Urothelium cell line (cell line): Measurements from ENCODE around the gene ACER1.
"Not testable (repeated sequence)": the region's sequence is repeated elsewhere in the genome, so short reads cannot be mapped to it uniquely, and the experiment has no call there.

Source experiments
- DNase-seq: peaks from one replicate; pipeline ENCODE4 v3.0.0; 2011; ENCODE audit warnings: low spot score, mixed read lengths
- FAIRE-seq: peaks from 2 replicates; lab custom pipeline; 2011; peaks lifted over from hg19 to GRCh38; lab: Jason Lieb, UNC

Gene ACER1

DNA sequence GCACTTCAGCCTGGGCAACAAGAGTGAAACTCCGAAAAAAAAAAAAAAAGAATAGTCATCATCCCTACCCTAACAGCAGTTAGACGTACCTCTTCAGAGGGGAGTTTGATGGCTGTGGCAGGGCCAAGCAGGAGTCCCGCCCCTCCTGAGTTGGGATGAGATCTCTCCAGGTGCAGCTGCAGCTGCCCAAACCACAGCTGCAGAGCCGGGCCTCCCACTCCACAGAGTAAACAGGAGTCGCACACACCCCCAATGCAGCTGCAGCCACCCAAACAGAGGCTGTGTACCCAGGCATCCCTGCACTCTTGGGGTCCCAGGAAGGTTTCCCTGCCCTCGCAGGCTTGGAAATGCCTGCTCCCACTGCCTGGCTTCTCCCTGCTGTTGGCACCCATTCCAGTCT lies 36.2 kb downstream of the ACER1 start:
- FAIRE-seq, result no peak
- DNase-seq, result no peak

GRCh38 chr19:6292006-6292405 lies 41.4 kb downstream of the ACER1 start:
- FAIRE-seq, result no peak
- no peak for DNase-seq

GRCh38 chr19:6288737-6289136 lies 44.7 kb downstream of the ACER1 start:
- no peak for FAIRE-seq
- no peak for DNase-seq

- DNase-seq (no peak), FAIRE-seq (peak; percentile 9)
Measured at GRCh38 chr19:6287269-6287885, 46.0 kb downstream of the ACER1 start.

DNA sequence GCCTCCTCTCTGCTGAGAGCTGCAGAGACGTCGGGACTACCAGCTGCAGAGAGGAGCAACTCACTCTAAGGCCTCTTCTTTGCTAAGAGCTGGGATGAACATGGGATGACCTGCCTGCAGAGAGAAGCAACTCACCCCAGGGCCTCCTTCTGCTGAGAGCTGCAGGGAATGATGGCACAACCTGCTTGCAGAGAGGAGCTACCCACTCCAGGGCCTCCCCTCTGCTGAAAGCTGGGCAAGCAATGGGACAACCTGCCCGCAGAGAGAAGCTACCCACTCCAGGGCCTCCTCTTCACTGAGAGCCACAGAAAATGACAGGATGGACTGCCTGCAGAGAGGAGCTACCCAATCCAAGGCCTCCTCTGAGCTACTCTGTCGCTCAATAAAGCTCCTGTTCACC lies 46.7 kb downstream of the ACER1 start:
- no peak for DNase-seq
- no peak for FAIRE-seq

DNA sequence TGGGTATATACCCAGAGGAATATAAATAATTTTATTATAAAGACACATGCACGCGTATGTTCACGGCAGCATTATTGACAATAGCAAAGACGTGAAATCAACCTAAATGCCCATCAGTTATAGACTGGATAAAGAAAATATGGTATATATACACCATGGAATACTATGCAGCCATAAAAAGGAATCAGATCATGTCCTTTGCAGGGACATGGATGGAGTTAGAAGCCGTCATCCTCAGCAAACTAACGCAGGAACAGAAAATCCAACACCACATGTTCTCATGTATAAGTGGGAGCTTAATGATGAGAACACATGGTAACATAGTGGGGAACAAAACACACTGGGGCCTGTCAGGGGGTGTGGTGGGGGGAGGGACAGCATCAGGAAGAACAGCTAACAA lies 51.0 kb downstream of the ACER1 start:
- not testable (repeated sequence) for FAIRE-seq, DNase-seq

DNA sequence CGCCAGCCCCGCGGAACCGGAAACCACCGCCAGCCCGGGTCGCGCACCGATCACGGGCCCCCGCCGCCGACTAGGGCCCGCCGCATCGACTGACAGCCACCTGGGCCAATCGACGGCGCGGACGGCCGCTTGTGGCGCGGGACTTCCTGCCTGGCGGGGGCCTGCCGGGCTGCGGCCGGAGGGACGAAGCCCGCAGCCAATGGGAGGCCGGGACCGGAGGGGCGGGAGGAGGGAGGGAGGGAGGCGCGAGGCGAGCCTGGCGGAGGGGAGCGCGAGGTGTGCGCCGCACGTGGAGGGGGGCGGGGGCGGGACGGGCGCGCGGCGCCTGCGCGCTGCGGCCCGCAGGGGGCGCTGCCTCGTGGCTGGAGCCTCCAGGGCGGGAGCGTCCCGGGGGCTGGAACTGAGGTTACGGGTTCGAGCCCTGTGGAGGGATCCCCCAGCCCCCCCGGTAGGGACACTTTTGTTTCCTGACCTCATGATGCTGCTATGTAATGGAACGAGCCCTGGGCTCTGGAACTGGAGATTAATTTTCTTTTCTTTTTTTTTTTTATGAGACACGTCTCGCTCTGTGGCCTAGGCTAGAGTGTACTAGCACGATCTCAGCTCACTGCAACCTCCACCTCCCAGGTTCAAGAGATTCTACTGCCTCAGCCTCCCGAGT lies 53.4 kb downstream of the ACER1 start, which contains the start of gene MLLT1:
Gene MLLT1 (minus strand): TSS at position 45 of the 661 bp plus-strand sequence. CDS start 191 bp downstream, outside the sequence.
- FAIRE-seq (peak; percentile 96), DNase-seq (peak; percentile 99)

GRCh38 chr19:6279620-6279930 lies 53.8 kb downstream of the ACER1 start:
- no peak for DNase-seq
- no peak for FAIRE-seq

DNA sequence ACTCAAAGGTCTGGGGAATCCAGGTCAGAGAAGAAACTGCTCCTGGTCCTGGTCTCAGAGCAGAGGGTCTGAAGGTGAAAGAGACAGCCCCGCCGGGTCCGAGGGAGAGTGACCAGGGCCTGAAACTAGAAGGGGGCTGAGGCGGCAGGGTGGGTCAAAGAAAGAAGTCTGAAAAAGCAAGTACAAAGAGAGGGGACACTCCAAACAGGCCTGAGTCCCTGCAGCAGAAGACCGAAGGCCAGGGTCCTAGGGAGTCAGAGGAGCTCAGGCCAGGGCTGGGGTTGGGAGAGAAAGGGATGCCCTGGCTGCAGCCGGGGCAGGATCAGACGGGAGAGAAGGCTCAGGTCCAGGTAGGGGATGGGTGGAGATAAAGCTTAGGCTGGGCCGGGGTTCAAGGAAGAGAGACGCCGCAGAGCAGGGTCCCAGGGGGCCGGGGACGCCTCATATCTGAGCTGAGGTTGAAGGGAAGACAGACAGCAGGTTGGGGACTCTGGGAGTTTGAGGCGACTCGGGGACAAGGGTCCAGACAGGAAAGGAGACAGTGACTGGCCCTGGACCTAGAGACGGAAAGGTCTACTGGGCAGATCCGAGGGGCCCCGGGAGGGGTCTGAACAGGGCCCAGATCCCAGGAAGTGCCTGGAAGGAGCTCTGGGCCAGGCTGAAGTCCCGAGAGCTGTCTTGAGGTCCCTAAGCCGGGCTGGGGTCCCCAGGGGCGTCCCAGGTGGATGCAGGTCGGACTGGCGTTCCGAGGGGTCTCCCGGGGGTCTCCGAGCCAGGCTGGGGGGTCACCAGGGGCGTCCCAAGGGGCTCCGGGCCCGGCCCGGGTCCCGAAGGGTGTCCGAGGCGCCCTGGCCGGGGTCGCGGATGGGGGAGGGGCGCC lies 54.4 kb downstream of the ACER1 start:
- FAIRE-seq (no peak), DNase-seq (no peak)

DNA sequence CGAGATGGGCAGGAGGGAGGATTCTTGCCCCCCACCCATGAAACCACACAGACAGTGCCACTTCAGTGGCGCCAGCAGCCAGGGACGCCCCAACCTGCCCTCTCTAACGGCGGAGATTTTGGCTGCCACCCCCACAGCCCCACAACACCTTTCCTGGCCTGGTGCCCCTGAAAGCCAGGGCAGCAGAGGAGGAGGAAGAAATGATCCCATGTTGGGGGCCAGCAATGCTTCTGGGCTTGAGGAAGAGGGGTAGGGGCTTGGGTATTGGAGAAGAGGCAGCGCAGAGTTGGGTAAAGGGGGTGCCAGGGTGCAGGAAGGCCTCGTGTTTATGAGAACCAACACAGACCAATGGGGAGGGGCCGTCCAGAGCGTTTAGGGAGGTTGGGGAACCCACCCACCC lies 55.4 kb downstream of the ACER1 start:
- no peak for DNase-seq
- no peak for FAIRE-seq

- no peak for FAIRE-seq
- no peak for DNase-seq
Measured at GRCh38 chr19:6276447-6276846, 57.0 kb downstream of the ACER1 start.

DNA sequence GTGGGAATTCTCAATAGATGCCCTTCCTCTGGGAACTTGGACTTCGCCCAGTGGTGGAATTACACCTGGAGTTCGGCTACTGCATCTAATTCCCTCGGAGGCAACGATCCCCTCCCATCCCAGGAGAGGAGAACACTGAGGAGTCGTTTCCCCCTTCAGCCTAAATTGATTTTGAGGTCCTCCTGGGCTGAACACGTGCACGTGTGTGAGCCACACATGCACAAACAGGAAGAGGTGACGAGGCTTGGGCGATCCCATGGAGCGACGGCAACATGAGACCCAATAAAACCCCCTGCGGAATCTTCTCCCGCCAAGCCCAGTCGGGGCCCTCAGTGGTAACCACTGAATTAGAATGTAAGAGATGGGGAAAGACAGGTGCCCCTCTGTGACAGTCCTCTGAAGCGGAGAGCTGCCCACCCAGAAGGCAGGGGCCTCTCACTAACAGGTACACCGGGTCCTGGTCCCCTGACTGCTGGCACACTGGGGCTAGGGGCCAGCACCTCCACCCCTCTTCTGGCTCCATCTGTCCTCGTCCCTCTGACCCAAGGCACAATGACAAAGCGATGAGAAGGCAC lies 58.2 kb downstream of the ACER1 start:
- DNase-seq (no peak), FAIRE-seq (no peak)

DNA sequence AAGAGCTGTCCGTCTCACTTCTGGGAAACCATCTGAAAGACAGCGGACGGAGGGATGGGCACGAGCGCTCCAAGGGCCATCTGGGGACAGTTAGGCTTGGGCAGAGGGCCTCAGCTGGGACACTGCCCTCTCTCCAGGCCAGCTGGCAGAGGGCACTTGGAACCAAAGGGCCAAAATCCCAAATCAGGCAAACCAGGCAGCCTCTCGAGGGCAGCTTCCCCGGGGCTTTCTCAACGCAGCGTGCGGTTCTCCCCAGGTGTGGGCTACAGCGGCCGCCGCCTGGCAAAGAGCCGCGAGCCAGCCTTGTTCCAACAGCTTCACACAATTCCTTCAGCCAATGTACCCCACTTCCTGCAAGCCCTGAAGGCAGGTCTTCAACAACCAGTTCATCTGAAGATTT lies 58.7 kb downstream of the ACER1 start:
- no peak for DNase-seq
- no peak for FAIRE-seq

- peak; percentile 42 for DNase-seq
- FAIRE-seq, result no peak
Measured at GRCh38 chr19:6273701-6274601, 59.5 kb downstream of the ACER1 start.

DNA sequence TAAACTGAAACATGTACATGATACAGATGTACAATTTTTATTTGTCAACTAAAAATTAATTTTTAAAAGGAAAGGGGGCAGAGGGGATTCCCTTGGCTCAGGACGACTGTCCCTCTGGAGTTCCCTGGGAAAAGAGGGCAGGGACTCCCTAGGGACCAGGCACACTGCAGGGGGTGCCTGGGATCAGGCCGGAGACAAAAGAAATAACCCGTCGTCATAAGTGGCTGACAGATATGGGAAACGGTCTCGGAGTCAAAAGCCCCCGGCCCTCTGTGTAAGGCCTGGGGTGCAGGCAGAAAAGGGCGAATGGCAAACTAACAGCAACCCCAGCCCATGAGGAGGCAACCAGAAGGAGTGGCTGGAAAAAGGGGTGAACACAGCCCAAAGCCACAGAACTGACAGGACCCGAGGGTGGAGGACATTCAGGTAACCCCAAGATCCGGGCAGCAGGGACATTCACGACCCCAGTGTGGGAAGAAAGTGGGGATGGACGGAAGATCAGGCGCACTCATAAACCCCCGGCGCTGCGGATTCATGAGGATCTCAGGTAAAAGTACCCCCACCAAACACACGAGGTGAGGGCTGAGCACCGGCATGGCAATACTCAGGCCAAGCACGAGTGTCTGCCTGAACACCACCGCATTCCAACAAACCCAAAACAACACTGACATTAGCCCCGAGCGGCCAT lies 60.4 kb downstream of the ACER1 start:
- no peak for FAIRE-seq
- no peak for DNase-seq

DNA sequence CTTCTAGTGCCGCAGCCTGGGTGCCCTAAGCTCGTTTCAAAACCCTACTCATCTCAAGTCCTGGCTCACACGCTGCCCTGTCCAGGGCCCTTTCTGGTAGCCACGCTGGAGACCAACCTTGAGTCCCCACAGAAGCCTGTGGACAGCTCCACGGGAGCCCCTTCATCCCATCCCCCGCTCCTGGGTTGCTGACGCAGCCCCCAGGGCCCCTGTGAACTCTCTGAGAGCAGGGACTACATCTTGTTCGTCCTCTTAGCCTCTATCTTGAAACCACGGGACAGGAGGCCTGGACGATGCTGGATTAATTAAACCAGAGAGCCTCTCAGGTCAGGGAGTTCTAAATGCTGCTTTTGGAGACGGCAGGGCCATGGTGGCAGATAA lies 61.0 kb downstream of the ACER1 start:
- FAIRE-seq, result no peak
- no peak for DNase-seq

DNA sequence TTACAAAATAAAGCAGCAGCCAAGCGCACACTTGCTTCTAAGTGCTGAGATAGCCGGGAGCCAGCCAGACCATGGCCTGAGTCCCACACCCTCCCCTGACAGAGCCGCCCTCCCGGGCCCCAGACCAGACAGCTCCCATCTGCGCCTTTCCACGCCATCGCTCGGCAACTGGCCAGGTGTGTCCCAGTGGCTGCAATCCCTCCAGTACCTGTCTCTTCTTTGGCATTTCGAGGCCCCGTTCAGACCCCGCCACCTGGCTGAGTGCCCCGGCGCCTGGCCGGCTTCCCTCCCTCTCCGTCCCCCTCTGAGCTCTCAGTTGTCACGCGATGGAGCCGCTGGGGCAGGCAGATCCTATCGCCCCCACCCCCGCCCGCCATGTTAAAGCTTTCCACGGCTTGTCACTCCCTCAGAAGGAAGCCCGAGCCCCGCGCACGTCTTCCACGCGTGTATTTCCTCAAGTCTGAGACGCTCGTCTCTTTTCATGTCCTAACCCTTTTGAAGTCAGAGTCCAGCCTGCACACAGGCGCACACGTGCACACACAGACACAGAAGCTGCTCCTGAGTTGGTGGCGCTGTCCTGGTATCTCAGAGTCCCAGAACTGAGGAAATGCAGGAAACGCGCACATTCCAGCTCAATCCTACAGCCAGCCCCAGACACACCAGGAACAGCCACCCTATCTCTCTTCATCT lies 61.5 kb downstream of the ACER1 start:
- no peak for DNase-seq
- FAIRE-seq, result no peak

DNA sequence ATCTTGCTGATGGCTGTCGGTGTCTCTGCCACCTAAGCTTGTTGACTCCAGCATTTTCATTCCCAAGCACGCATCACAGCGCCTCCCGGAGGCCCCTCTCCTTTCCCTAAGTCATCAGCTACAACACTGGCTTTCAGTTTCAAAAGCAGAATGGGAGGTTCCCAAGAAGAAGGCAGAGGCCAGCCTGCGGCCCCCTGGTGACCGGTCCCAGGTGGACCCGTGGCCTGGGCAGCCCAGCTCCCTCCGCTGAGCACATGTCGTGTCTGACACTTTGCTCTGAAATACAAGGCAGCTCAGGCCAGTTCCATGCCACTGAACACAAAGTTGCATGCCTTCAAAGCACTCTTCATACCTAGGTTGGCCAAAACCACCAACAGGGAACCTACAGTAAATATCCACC lies 62.2 kb downstream of the ACER1 start:
- DNase-seq, result no peak
- no peak for FAIRE-seq

- no peak for DNase-seq
- FAIRE-seq, result no peak
Measured at GRCh38 chr19:6270822-6271221, 62.6 kb downstream of the ACER1 start.
